ENCODE results near the gene FAM187B.
"Not testable (repeated sequence)": the region's sequence is repeated elsewhere in the genome, so short reads cannot be mapped to it uniquely, and the experiment has no call there.

FAM187B gene

GRCh38 chr19:35236638-35237400 lies 8.3 kb upstream of the FAM187B start:
- no peak for DNase-seq (ENCODE audit: low read depth)

- DNase-seq (ENCODE audit: low read depth): no peak
These were observed 4.4 kb upstream of the FAM187B start for GRCh38 chr19:35232912-35233311.

DNA sequence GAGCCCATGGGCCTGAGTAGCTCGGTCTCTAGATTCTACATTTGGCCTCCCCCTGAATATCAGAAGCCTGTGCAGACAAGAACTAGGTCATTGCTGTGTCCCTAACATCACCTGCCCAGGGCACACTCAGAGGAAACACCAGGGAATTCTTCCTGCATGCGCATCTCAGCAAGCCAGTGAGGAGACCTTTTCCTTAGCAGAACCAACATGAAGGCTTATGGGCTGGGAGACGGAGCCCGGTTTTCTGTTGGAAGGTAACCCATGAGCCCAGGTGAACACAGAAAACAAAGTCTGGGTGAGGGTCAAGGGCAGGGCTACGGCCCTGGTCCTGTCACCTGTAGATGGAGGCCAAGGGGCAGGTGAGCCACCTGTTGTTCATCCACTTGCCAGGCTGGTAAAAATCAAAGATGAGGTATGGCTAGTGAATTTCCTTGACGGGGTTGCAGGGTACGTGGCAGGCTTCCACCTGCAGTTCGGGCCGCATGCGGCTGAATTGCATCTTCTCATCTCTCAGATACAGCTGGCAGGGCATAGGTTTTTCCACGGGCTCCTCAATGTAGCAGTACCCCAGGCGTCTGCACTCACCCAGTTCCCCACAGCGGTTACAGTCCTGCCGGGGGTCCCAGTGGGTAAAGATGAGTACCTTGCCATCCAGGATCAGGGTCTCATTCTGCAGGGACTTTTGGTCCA lies 3.6 kb upstream of the FAM187B start:
- DNase-seq (ENCODE audit: low read depth): no peak

GRCh38 chr19:35229601-35230000 lies 1.1 kb upstream of the FAM187B start:
- no peak for DNase-seq (ENCODE audit: low read depth)

DNA sequence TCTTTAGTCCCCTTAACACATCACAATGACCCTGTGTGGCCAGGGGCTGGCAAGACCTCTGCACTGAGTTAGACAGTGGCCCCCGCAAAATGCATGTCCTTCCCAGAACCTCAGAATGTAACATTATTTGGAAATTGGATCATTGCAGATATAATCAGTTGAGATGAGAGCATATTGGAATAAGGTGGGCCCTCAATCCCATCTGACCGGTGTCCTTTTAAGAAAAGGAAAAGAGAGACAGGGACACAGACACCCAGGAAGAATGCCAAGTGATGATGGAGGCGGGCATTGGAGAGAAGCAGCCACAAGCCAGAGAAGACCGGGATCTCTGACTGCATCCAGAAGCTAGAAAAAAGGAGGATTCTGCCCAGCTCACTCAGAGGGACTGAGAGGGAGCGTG lies 1.8 kb downstream of the FAM187B start:
- DNase-seq (ENCODE audit: low read depth): no peak

DNA sequence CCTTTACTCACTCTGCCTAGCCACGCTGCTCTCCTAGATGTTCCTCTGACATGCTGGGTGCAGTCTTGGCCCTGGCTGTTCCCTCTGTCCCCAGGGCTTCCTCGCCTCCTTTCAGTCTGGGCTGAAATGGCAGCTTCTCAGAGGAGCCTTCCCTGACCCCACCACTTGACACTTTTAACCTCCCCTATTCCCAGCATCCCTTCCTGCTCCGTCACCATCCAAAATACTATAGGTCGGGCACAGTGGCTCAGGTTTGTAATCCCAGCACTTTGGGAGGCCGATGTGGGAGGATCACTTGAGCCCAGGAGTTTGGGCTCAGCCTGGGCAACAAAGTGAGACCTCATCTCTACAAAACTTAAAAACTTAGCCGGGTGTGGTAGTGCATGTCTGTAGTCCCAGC lies 2.6 kb downstream of the FAM187B start:
- no peak for DNase-seq (ENCODE audit: low read depth)

GRCh38 chr19:35224681-35225571 lies 3.6 kb downstream of the FAM187B start:
- DNase-seq (ENCODE audit: low read depth): no peak

DNA sequence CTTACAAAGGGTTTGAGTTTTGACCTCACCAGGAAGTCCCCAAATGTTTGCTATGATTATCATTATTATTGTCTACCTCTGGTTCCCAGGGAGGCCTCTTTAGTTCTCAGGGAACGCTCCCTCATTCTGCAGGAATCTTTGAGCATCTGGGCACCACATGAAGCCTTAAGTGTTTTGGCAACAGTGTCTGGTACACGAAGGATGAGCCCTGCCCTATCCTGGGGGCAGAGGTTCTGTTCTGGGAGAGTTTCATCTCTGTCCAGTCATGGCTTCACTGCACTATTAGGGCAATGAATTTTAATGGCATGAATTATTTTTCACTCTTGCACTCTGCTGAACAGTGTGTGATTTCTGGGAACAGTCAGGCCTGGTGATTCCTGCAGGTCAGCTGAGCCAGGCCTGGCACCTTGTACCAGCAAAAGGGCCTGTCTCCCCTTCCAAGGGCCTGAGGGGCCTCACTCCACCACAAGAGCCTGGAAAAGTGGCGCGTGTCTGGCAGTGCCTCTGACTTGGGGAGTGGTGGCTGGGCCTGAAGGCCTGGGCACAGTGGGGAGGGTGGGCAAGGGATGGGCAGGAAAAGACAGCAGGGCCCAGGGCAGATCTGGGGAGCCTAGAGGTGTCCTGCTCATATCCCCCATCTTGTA lies 4.6 kb downstream of the FAM187B start:
- no peak for DNase-seq (ENCODE audit: low read depth)

DNA sequence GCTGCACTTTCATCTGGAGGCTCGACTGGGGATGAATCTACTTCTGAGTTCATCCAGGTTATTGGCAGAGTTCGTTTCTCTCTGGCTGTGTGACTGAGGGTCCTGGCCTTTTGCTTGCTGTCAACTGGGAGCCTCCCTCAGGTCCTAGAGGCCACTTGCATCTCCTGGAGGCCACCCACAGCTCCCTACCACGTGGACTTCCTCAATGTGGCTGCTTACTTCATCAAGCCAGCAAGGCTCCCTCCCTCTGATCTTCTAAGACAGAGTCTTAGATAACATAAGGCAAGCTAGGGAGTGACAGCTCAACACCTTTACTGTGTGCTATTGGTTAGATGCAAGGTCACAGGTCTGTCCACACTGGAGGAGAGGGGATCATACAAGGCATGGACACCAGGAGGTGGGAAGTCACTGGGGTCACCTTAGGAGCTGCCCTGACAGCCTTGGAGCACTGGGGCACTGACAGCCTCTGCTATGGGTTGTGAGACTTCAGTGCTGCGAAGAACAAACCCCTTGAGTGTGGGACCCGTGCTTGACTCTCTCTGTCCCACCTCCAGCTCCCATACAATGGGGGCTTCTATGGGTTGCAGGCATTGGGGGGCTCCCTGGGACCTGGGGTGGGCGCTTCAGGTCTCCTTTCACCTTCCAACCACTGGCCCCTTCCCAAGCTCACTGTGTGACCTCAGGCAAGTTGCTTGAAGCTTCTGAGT lies 5.3 kb downstream of the FAM187B start:
- no peak for DNase-seq (ENCODE audit: low read depth)

DNA sequence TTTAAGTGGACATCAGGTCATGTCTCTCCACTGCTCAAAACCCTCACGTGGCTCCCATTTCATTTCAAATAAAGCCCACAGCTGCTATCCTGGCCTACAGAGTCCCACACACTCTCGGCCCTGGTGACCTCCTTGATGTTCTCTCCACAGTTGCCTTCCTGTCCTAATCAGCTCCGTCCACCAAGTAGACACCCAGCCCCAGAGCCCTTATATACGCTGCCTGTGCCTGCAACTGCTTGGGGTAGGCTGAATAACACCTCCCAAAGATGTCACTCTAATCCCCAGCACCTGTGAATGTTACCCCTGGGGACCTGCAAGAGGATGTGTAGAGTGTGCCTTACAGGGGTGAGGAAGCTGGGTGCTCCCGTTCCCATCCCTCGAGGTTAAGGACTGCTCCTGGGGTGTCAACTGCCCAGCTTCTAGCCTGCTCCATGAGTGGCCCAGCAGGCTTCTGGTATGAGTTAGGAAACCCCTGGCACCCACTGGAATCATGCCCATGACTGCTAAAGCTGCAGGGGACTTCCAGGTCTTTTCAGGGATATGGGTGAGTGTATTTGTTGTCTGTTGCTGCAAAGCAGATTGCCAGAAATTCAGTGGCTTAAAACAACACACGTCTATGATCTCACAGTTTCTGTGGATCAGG lies 6.0 kb downstream of the FAM187B start:
- DNase-seq (ENCODE audit: low read depth): no peak

DNA sequence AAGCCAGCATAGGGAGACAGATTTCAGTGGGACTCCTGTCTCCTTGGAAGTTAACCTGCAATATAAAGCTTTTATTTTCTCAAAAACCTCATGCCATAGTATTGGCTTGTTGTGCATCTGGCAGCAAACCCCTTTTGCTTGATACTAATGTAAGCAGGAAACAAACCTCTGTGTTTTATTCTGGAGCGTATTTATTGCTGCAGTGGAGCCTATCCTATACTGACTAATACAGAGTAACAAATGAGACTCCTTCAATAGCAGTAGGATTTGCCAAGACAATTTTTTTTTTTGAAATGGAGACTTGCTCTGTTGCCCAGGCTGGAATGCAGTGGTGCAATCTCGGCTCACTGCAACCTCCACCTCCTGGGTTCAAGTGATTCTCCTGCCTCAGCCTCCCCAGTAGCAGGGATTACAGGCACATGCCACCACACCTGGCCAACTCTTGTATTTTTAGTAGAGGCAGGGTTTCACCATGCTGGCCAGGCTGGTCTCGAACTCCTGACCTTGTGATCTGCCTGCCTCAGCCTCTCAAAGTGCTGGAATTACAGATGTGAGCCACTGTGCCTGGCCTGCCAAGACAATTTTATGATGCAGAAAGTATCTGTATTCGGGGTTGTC lies 7.5 kb downstream of the FAM187B start:
- DNase-seq (ENCODE audit: low read depth): not testable (repeated sequence)

- no peak for DNase-seq (ENCODE audit: low read depth)
These were observed 8.1 kb downstream of the FAM187B start for GRCh38 chr19:35220315-35220921.

GRCh38 chr19:35219008-35219407 lies 9.5 kb downstream of the FAM187B start:
- DNase-seq (ENCODE audit: low read depth): no peak

DNA sequence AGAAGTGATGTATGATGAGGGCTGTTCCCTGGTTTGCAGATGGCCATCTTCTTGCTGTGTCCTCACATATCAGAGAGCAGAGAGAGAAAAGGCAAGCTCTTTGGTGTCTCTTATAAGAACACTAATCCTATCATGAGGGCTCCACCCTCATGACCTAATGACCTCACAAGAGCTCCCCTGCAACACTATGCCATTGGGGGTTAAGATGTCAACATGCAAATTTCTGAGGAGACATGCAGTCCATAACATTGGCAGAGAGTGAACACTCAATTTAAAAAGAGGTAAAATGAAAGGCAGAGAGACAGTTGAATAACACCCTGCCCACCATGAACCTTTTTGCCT lies 10.9 kb downstream of the FAM187B start:
- DNase-seq (ENCODE audit: low read depth): no peak

DNA sequence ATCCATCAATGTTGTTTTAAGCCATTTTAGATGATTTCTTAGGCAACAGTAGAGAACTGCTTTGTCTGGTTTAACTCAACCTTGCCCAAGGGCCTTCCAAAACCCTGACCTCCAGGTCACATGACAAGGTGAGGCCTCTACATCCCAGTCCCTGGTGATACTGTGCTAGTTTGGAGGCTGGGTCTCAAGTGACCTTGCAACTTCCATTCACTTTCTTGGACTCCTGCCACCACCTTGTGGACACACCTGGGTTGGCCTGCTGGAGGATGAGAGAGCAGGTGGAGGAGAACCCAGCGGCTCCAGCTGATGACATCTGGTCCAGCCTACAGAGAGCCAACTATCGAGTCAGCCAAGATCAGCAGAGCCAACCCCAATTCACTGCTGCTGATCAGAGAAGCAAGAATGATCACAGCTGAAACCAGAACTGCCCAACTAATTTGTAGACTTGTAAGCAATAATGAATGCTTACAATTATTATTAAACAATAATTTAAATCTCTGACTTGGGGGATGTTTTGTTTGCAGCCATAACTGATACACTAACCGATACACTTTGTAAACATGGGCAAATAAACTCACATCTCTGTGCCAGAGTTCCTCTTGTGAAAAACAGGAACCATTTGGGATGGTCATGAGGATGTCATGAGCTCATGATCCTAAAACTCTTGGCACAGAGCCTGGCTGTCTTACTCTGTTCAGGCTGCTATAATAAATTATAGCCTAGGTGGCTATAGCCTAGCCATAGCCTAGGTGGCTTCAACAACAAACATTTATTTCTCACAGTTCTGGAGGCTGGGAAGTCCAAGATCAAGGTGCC lies 11.5 kb downstream of the FAM187B start:
- DNase-seq (ENCODE audit: low read depth): no peak

GRCh38 chr19:35216016-35216832 lies 12.3 kb downstream of the FAM187B start:
- no peak for DNase-seq (ENCODE audit: low read depth)

DNA sequence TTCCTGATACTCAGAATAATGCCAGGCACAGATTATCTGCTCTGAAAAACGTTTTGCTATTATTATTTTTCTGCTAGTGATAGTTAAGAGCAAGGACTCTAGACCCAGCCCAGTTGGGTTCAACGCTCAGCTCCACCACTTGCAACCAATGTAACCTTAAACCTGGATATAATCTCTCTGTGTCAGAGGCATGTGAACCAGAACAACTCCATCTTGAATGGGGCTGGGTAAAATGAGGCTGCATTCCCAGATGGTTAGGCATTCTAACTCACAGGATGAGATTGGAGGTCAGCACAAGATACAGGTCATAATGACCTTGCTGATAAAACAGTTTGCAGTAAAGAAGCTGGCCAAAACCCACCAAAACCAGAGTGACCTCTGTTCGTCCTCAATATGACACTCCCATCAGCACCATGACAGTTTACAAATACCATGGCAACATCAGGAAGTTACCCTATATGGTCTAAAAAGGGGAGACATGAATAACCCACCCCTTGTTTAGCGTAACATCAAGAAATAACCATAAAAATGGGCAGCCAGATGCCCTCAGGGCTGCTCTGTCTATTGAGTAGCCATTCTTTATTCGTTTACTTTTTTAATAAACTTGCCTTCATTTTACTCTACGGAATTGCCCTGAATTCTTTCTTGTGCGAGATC lies 13.6 kb downstream of the FAM187B start:
- DNase-seq (ENCODE audit: low read depth): no peak
